GM19023 (cell line): ENCODE measurements around the gene SULT6B1.

Source experiments
- ATAC-seq: cut with Tn5 transposase; IDR thresholded peaks from one replicate; pipeline ENCODE4 v1.9.1; 2021; ENCODE audit warnings: mild to moderate bottlenecking, moderate library complexity; ENCODE audit not compliant: unreplicated experiment

Gene SULT6B1

GRCh38 chr2:37153224-37153623 is 35.2 kb downstream of the SULT6B1 start:
- ATAC-seq, result no peak

- ATAC-seq, result no peak
Measured at GRCh38 chr2:37149626-37150322, 38.7 kb downstream of the SULT6B1 start.

- no peak for ATAC-seq
Measured at GRCh38 chr2:37148325-37148724, 40.1 kb downstream of the SULT6B1 start.

GRCh38 chr2:37146062-37146461 is 42.4 kb downstream of the SULT6B1 start:
- ATAC-seq, result no peak

- no peak for ATAC-seq
Measured at GRCh38 chr2:37143974-37144373, 44.5 kb downstream of the SULT6B1 start.

- no peak for ATAC-seq
Measured at GRCh38 chr2:37142546-37142945, 45.9 kb downstream of the SULT6B1 start.

GRCh38 chr2:37132914-37133313 is 55.6 kb downstream of the SULT6B1 start:
- ATAC-seq, result no peak

GRCh38 chr2:37125416-37125815 is 63.1 kb downstream of the SULT6B1 start:
- ATAC-seq, result no peak

- ATAC-seq, result no peak
Measured at GRCh38 chr2:37119157-37119556, 69.3 kb downstream of the SULT6B1 start.
